HG03460 (cell line): ENCODE data around the gene DLX2.

Source experiments
- ATAC-seq: cut with Tn5 transposase; IDR thresholded peaks from one replicate; pipeline ENCODE4 v1.9.1; 2021; ENCODE audit not compliant: unreplicated experiment

The DLX2 gene

DNA sequence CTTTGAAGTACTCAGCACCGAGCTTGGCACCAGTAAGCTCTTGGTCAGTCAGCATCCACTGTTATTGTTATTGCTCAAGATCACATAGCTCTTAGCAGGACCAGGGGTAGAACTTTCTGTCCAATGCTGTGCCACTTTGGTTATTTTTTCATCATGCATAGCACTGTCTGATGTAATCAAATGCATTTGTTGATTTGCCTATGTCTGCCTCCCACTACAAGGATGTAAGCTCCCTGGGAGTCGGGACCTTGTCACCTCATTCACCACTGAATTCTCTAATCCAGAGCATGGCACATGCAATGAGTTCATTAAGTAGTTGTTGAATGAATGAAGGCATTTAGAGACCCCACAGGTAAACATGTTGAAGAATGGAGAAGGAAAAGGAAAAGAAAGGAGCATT lies 46.4 kb downstream of the DLX2 start:
- no peak for ATAC-seq

- no peak for ATAC-seq
These were observed 49.2 kb downstream of the DLX2 start for GRCh38 chr2:172053486-172053885.

GRCh38 chr2:172052000-172052983 lies 50.4 kb downstream of the DLX2 start:
- no peak for ATAC-seq

- no peak for ATAC-seq
These were observed 52.1 kb downstream of the DLX2 start for GRCh38 chr2:172050479-172051125.

- ATAC-seq = no peak
These were observed 53.1 kb downstream of the DLX2 start for GRCh38 chr2:172049567-172050120.
